NB4 (cell line): Measurements from ENCODE around the gene RBM18.

Source experiments
- DNase-seq: peaks from one replicate; pipeline ENCODE4 v3.0.0; 2010; ENCODE audit warnings: low read depth
- H3K4me3 ChIP-seq: one replicate; pipeline ENCODE4 v1.5.1; 2011; ENCODE audit warnings: mild to moderate bottlenecking, low read depth, low read length, moderate library complexity
- CTCF ChIP-seq: IDR thresholded peaks from one replicate; pipeline ENCODE4 v1.5.1; 2012; ENCODE audit warnings: low read depth, low read length
- MAX ChIP-seq: IDR thresholded peaks from 2 replicates; pipeline ENCODE4 v1.6.1; 2011; ENCODE audit warnings: low read depth, low read length
- MYC ChIP-seq: IDR thresholded peaks from 2 replicates; pipeline ENCODE4 v1.6.1; 2011; ENCODE audit warnings: low read depth, low read length
- POLR2A ChIP-seq: IDR thresholded peaks from 2 replicates; pipeline ENCODE4 v1.6.1; 2011; ENCODE audit warnings: mild to moderate bottlenecking; ENCODE audit not compliant: insufficient read length; ENCODE audit errors: extremely low read depth

The RBM18 gene

GRCh38 chr9:122216138-122216797 is 48.4 kb downstream of the RBM18 start:
- no peak overlapping the region for H3K4me3 ChIP-seq
- DNase-seq, result no peak
- no peak for TF ChIP-seq POLR2A
- TF ChIP-seq MAX, result no peak
- no peak for TF ChIP-seq MYC
- no peak for TF ChIP-seq CTCF

DNA sequence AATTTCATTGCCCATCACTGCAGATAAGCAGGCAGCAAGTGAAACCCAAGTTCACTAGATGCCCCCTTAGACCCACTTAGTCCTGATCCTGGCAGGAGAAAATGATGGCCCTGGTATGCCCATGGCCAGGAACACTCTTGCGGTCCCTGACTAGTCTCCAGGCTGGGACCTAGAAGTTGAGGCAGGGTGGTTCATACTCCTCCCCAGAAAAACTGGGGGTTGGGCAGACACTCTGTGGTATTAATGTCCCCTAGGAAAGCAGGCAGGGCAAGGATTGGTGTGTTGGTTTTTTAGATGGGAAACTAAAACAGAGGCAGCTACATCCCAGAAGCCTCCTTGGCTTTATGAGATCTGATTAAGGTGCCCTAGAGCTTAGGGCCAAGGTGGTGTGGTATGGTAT is 49.0 kb downstream of the RBM18 start:
- H3K4me3 ChIP-seq, result no peak overlapping the region
- TF ChIP-seq MAX (no peak), CTCF (no peak), POLR2A (no peak), MYC (no peak)
- DNase-seq, result no peak

GRCh38 chr9:122214507-122214906 is 50.1 kb downstream of the RBM18 start:
- TF ChIP-seq POLR2A, result no peak
- DNase-seq, result no peak
- H3K4me3 ChIP-seq, result peak overlapping the region; percentile 19

DNA sequence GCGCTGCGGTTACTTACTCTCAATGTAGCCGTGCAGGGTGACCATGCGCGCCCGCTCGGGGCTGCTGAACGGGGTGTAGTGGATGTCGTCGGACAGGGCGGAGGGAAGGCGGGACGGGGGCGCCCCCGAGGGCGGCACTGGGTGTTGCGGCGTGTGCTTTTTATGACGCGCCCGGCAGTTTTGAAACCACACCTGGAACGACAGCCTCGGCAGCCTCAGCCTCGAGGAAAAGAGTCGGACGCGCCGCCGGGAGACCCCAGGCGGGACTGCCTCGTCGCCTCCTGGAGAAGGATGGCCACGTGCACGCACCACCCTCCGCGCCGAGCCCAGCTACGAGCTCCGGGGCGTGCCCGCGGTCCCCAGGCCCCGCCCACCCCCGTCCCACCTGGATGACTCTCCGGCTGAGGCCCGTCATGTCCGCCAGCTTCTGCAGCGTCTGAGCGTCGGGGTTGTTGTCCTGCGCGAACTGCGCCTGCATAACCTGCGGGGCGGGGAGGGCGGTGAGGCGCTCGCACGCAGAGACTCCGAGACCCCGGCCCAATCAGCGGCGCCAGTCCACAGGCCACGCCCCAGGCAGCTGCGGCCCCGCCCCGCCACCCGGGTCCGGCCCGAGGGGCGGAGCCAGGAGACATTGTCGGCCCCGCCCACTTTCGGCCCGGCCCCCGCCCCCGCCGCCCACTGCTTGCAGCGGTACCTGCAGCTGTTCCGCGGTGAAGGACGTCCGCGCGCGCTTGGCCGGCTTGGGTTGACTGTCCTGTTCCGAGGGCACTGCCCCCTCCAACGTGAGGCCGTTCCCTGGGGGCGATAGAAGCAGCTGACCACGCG is 50.8 kb downstream of the RBM18 start:
- TF ChIP-seq POLR2A, result no peak
- peak; percentile 50; the same call in 1 of the 2 replicates for TF ChIP-seq MYC
- TF ChIP-seq MAX, result peak; percentile 61
- H3K4me3 ChIP-seq, result peak overlapping the region; percentile 67
- peak; percentile 92 for DNase-seq

DNA sequence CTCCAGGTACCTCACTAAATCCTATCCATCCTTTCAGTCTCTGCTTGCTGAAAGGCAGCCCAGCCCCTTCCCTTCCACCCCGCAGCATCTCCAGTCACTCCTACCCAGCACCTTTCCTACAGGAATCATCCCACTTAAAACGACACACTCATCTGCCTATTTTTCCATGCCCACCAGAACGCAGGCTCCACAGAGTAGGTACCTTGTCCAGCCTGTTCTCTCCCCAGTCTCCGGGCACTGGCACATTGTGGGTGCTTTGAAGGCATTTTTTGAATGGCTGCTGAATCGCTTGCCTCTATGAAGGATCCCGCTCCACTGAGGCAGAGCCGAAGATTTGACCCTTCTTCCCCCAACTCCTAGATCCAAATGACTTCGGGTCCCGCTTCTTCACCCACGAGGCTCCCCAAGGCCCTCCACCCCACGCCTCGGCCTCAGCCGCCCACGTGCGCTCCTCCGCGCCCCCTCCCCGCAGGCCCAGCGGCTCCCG is 51.5 kb downstream of the RBM18 start:
- DNase-seq, result no peak
- H3K4me3 ChIP-seq, result peak overlapping the region; percentile 67
- no peak for TF ChIP-seq POLR2A

- TF ChIP-seq MYC, result no peak
- no peak for TF ChIP-seq POLR2A
- no peak for TF ChIP-seq CTCF
- TF ChIP-seq MAX, result no peak
- H3K4me3 ChIP-seq, result peak overlapping the region; percentile 67
- DNase-seq, result no peak
Measured at GRCh38 chr9:122212473-122213004, 52.1 kb downstream of the RBM18 start.

- no peak overlapping the region for H3K4me3 ChIP-seq
- DNase-seq, result no peak
- TF ChIP-seq CTCF (no peak), POLR2A (no peak), MAX (no peak), MYC (no peak)
Measured at GRCh38 chr9:122209451-122209850, 55.2 kb downstream of the RBM18 start.
